DOHH2 (cell line): ENCODE measurements around the gene TRAF3IP3.

ENCODE experiments used
- H3F3A ChIP-seq: fragments of 200-600 bp; sonication (generic), shearing (Covaris generic); 2 replicates; pipeline ENCODE4 v1.6.0; 2016; ENCODE audit warnings: antibody characterized with exemption, mild to moderate bottlenecking; ENCODE audit not compliant: control insufficient read depth, insufficient read depth
- H3K27ac ChIP-seq: fragments of 200-600 bp; sonication (generic); 2 replicates; pipeline ENCODE4 v1.5.1; 2014; ENCODE audit warnings: low read depth, mild to moderate bottlenecking, low read length, moderate library complexity
- H3K27me3 ChIP-seq: fragments of 200-600 bp; sonication (generic); 2 replicates; pipeline ENCODE4 v1.6.1; 2014; ENCODE audit warnings: mild to moderate bottlenecking, low read length, mixed read lengths; ENCODE audit not compliant: control insufficient read depth
- H3K36me3 ChIP-seq: fragments of 200-600 bp; sonication (generic); 2 replicates; pipeline ENCODE4 v1.6.1; 2014; ENCODE audit warnings: mild to moderate bottlenecking, low read length, moderate library complexity, mixed read lengths; ENCODE audit not compliant: control insufficient read depth
- H3K4me1 ChIP-seq: fragments of 200-600 bp; sonication (generic); 2 replicates; pipeline ENCODE4 v1.6.1; 2014; ENCODE audit warnings: mild to moderate bottlenecking, low read length, mixed read lengths; ENCODE audit not compliant: control insufficient read depth
- H3K4me2 ChIP-seq: fragments of 200-600 bp; sonication (generic); 2 replicates; pipeline ENCODE4 v1.6.0; 2014; ENCODE audit warnings: mild to moderate bottlenecking, low read length, moderate library complexity
- H3K4me3 ChIP-seq: fragments of 200-600 bp; sonication (generic); 2 replicates; pipeline ENCODE4 v1.5.1; 2014; ENCODE audit warnings: mild to moderate bottlenecking, low read length, mixed read lengths
- H3K79me2 ChIP-seq: fragments of 200-600 bp; sonication (generic); 2 replicates; pipeline ENCODE4 v1.6.1; 2014; ENCODE audit warnings: mild to moderate bottlenecking, low read length, mixed read lengths; ENCODE audit not compliant: control insufficient read depth
- H3K9me2 ChIP-seq: fragments of 200-600 bp; sonication (generic); replicated peaks from 2 replicates; pipeline ENCODE4 v1.6.1; 2014; ENCODE audit warnings: mild to moderate bottlenecking, low read length, mixed read lengths; ENCODE audit not compliant: control insufficient read depth
- H3K9me3 ChIP-seq: fragments of 200-600 bp; sonication (generic); 2 replicates; pipeline ENCODE4 v1.6.1; 2014; ENCODE audit warnings: antibody characterized with exemption, low read length, mixed read lengths; ENCODE audit not compliant: control insufficient read depth, insufficient read depth
- H4K20me1 ChIP-seq: fragments of 200-600 bp; sonication (generic); 2 replicates; pipeline ENCODE4 v1.6.0; 2014; ENCODE audit warnings: low read depth, mild to moderate bottlenecking, antibody characterized with exemption, low read length, moderate library complexity; ENCODE audit not compliant: control insufficient read depth, insufficient read depth
- CTCF ChIP-seq: fragments of 200-600 bp; sonication (generic); IDR thresholded peaks from one replicate; pipeline ENCODE4 v1.5.1; 2014; ENCODE audit warnings: antibody characterized with exemption, mild to moderate bottlenecking, low read depth, low read length; ENCODE audit not compliant: poor library complexity, severe bottlenecking
- EZH2phosphoT487 ChIP-seq: fragments of 200-600 bp; sonication (generic); IDR thresholded peaks from 2 replicates; pipeline ENCODE4 v1.6.1; 2017; ENCODE audit warnings: borderline replicate concordance, mild to moderate bottlenecking, antibody characterized with exemption, low read length, moderate library complexity, mixed read lengths

The TRAF3IP3 gene

GRCh38 chr1:209714338-209714737 is 41.5 kb upstream of the TRAF3IP3 start:
- Histone ChIP-seq H3K27me3 (no peaks in the 10 kb centered on the region), H3K9me2 (no peaks in the 10 kb centered on the region), H3K27ac (no peak overlapping the region), H3K79me2 (no peaks in the 10 kb centered on the region), H4K20me1 (no peaks in the 10 kb centered on the region), H3K4me3 (no peak overlapping the region), H3F3A (no peaks in the 10 kb centered on the region), H3K4me2 (no peak overlapping the region), H3K4me1 (no peaks in the 10 kb centered on the region), H3K9me3 (no peaks in the 10 kb centered on the region), H3K36me3 (no peaks in the 10 kb centered on the region)
- no peak for TF ChIP-seq CTCF
- no peak for TF ChIP-seq EZH2phosphoT487

DNA sequence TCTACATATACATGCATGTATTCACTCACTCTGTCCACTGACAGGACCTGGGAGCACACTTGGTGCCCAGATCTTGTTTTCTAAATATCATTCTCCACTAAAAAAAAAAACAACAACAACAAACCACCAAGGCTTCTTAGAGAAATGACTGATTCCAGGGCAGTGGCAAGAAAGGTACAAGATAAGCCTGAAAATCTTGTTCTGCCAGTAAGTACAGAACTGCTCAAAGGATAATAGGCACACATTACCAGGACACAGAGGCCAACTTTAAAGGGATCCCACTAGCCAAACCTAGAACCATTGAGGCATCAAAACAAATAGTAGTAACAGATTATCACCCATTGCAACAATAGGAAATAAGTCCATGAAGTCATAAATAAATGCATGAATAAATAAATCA is 40.5 kb upstream of the TRAF3IP3 start:
- no peaks in the 10 kb centered on the region for H3F3A ChIP-seq
- H3K4me2 ChIP-seq: no peak overlapping the region
- H3K79me2 ChIP-seq: no peaks in the 10 kb centered on the region
- H3K4me3 ChIP-seq: no peak overlapping the region
- no peaks in the 10 kb centered on the region for H3K9me2 ChIP-seq
- H3K36me3 ChIP-seq: no peaks in the 10 kb centered on the region
- H3K9me3 ChIP-seq: no peaks in the 10 kb centered on the region
- no peak overlapping the region for H3K27ac ChIP-seq
- no peaks in the 10 kb centered on the region for H3K4me1 ChIP-seq
- no peaks in the 10 kb centered on the region for H3K27me3 ChIP-seq
- H4K20me1 ChIP-seq: no peaks in the 10 kb centered on the region
- no peak for TF ChIP-seq CTCF
- TF ChIP-seq EZH2phosphoT487: no peak

GRCh38 chr1:209717818-209718217 is 38.0 kb upstream of the TRAF3IP3 start:
- no peaks in the 10 kb centered on the region for H3K79me2 ChIP-seq
- H3F3A ChIP-seq: no peaks in the 10 kb centered on the region
- TF ChIP-seq EZH2phosphoT487: no peak
- no peak for TF ChIP-seq CTCF
- no peaks in the 10 kb centered on the region for H3K27me3 ChIP-seq
- no peaks in the 10 kb centered on the region for H4K20me1 ChIP-seq
- no peaks in the 10 kb centered on the region for H3K4me1 ChIP-seq
- no peaks in the 10 kb centered on the region for H3K9me2 ChIP-seq
- no peak overlapping the region for H3K27ac ChIP-seq
- no peak overlapping the region for H3K4me2 ChIP-seq
- no peaks in the 10 kb centered on the region for H3K9me3 ChIP-seq
- no peak overlapping the region for H3K4me3 ChIP-seq
- no peaks in the 10 kb centered on the region for H3K36me3 ChIP-seq

DNA sequence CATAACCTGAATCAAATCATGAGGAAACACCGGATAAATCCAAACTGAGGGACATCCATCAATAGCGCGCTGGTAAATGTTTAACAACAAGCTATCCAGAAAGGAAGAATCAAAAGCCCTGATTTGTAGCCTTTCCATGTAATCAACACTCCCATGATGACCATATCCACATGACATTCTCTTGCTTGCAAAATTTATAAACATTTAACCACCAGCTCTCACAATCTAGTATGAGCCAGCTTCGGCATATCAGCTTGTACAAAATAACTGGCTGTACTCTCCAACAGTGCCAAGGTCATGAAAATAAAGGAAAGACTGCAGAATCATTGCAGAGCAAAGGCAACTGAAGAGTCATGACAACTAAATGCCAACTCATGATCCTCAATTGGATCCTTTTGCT is 35.5 kb upstream of the TRAF3IP3 start:
- no peaks in the 10 kb centered on the region for H3K4me1 ChIP-seq
- H3K36me3 ChIP-seq: no peaks in the 10 kb centered on the region
- H3K27me3 ChIP-seq: no peaks in the 10 kb centered on the region
- H3K79me2 ChIP-seq: no peaks in the 10 kb centered on the region
- no peaks in the 10 kb centered on the region for H3K9me2 ChIP-seq
- H3K4me3 ChIP-seq: no peak overlapping the region
- no peak overlapping the region for H3K27ac ChIP-seq
- no peaks in the 10 kb centered on the region for H3F3A ChIP-seq
- H4K20me1 ChIP-seq: no peaks in the 10 kb centered on the region
- no peaks in the 10 kb centered on the region for H3K9me3 ChIP-seq
- TF ChIP-seq CTCF (no peak), EZH2phosphoT487 (no peak)
- H3K4me2 ChIP-seq: no peak overlapping the region
